HepG2 (cell line): ENCODE measurements around the gene GLIPR1L1. TPM values are rescaled to one million over a fixed set of nuclear protein-coding genes. Genes with fewer than 3 reads are reported as not detected.

ENCODE experiments used
- ATAC-seq: fragments of 200-7000 bp; cut with Tn5 transposase; 3 replicates; pipeline ENCODE4 v1.9.1; 2020; ENCODE audit warnings: mild to moderate bottlenecking, moderate library complexity
- BruUV-seq: library from RNA; stranded (reverse); fragments of 400-500 nt; replicated peaks from 2 replicates; lab custom pipeline; 2021; lab: Mats Ljungman, UMichigan
- CTCF ChIA-PET: fragments of 300-600 bp; formaldehyde crosslinking; extraction: SDS; loops from one replicate; lab custom pipeline; 2021; ENCODE audit warnings: low total read pairs, inconsistent platforms, low intra/inter-chr PET ratio; lab: Yijun Ruan, JAX
- POLR2A ChIA-PET: fragments of 350-600 bp; sonication (Branson Sonifier 250); formaldehyde crosslinking; loops from one replicate; lab custom pipeline; 2020; ENCODE audit warnings: antibody characterized with exemption, inconsistent platforms; lab: Yijun Ruan, JAX
- DNase-seq: peaks from one replicate; pipeline ENCODE4 v3.0.0-alpha.2; 2015; ENCODE audit warnings: low spot score
- FAIRE-seq: peaks from 3 replicates; lab custom pipeline; 2011; peaks lifted over from hg19 to GRCh38; lab: Jason Lieb, UNC
- H2AFZ ChIP-seq: one replicate; pipeline ENCODE4 v1.6.1; 2011; ENCODE audit warnings: low read length, inconsistent platforms
- H3K27ac ChIP-seq: fragments of 300-600 bp; 3 replicates; pipeline ENCODE4 v1.8.0; 2011; ENCODE audit warnings: mixed run types, mild to moderate bottlenecking, mixed read lengths, low read length, inconsistent platforms; ENCODE audit not compliant: insufficient read depth; ENCODE audit errors: extremely low read length
- H3K27me3 ChIP-seq, 2 experiments: fragments of 200-600 bp in 1 of 2; 2 replicates in 1 of 2; 3 replicates in 1 of 2; pipeline versions ENCODE4 v1.6.0 to v1.8.0; 2011; ENCODE audit warnings: low read length in 2 of 2, mild to moderate bottlenecking in 2 of 2, moderate library complexity in 2 of 2, inconsistent platforms in 1 of 2; ENCODE audit not compliant: insufficient read depth in 2 of 2, control insufficient read depth in 1 of 2
- H3K36me3 ChIP-seq, 2 experiments: fragments of 200-600 bp in 1 of 2; replicated peaks in 1 of 2; 2 replicates in 1 of 2; 3 replicates in 1 of 2; pipeline versions ENCODE4 v1.5.1 to v1.8.0; 2011; ENCODE audit warnings: low read length in 2 of 2, inconsistent platforms in 1 of 2; ENCODE audit not compliant: insufficient read depth in 2 of 2, control insufficient read depth in 1 of 2
- H3K4me1 ChIP-seq: 2 replicates; pipeline ENCODE4 v1.5.1; 2012; ENCODE audit warnings: low read length, inconsistent platforms; ENCODE audit not compliant: insufficient read depth
- H3K4me2 ChIP-seq: 2 replicates; pipeline ENCODE4 v1.6.0; 2011; ENCODE audit warnings: low read depth, low read length, inconsistent platforms
- H3K4me3 ChIP-seq, 3 experiments: fragments of 200-600 bp in 1 of 3; sonication (generic), shearing (Covaris generic) in 1 of 3; replicated peaks in 1 of 3; 2 replicates each; pipeline ENCODE4 v1.5.1; 2011 to 2016; ENCODE audit warnings: low read length in 3 of 3, inconsistent platforms in 2 of 3, low read depth in 2 of 3, mild to moderate bottlenecking in 2 of 3, control low read depth in 1 of 3, mixed read lengths in 1 of 3; ENCODE audit not compliant: insufficient read depth in 1 of 3
- H3K79me2 ChIP-seq: one replicate; pipeline ENCODE4 v1.6.1; 2011; ENCODE audit warnings: low read length, inconsistent platforms; ENCODE audit not compliant: insufficient read depth
- H3K9ac ChIP-seq: 2 replicates; pipeline ENCODE4 v1.6.0; 2011; ENCODE audit warnings: mild to moderate bottlenecking, low read depth, low read length, inconsistent platforms; ENCODE audit not compliant: insufficient read depth
- H3K9me3 ChIP-seq: 2 replicates; pipeline ENCODE4 v1.5.1; 2012; ENCODE audit warnings: mild to moderate bottlenecking, low read length
- H4K20me1 ChIP-seq: 2 replicates; pipeline ENCODE4 v1.6.0; 2011; ENCODE audit warnings: inconsistent platforms, mild to moderate bottlenecking, low read length, moderate library complexity; ENCODE audit not compliant: insufficient read depth
- ARHGAP35 ChIP-seq: sonication (generic); formaldehyde crosslinking; IDR thresholded peaks from 2 replicates; pipeline ENCODE4 v1.9.0; 2022; ENCODE audit warnings: mild to moderate bottlenecking, inconsistent platforms, moderate library complexity, missing genetic modification reagents, borderline replicate concordance
- ARNTL ChIP-seq: sonication (generic); formaldehyde crosslinking; IDR thresholded peaks from 2 replicates; pipeline ENCODE4 v1.4.0; 2020; ENCODE audit warnings: mild to moderate bottlenecking, missing genetic modification reagents
- DMTF1 ChIP-seq: sonication (generic); formaldehyde crosslinking; IDR thresholded peaks from 2 replicates; pipeline ENCODE4 v1.4.0; 2020; ENCODE audit warnings: mild to moderate bottlenecking, missing genetic modification reagents
- ETV5 ChIP-seq: IDR thresholded peaks from 2 replicates; pipeline ENCODE4 v1.6.1; 2018; ENCODE audit warnings: missing biosample characterization, missing genetic modification reagents, inconsistent platforms, borderline replicate concordance
- NFAT5 ChIP-seq: sonication (generic); formaldehyde crosslinking; IDR thresholded peaks from 2 replicates; pipeline ENCODE4 v1.4.0; 2020; ENCODE audit warnings: missing genetic modification reagents
- TEAD3 ChIP-seq: optimal IDR thresholded peaks from 2 replicates; pipeline ENCODE3; 2016; ENCODE audit warnings: borderline replicate concordance
- ZNF207 ChIP-seq: fragments of 450-650 bp; IDR thresholded peaks from 2 replicates; pipeline ENCODE4 v1.6.1; 2016; ENCODE audit warnings: antibody characterized with exemption, borderline replicate concordance
- ZNF646 ChIP-seq: sonication (generic); formaldehyde crosslinking; IDR thresholded peaks from 2 replicates; pipeline ENCODE4 v1.9.0; 2021; ENCODE audit warnings: mild to moderate bottlenecking, missing genetic modification reagents
- ZSCAN22 ChIP-seq: sonication (generic); formaldehyde crosslinking; IDR thresholded peaks from 2 replicates; pipeline ENCODE4 v1.4.0; 2020; ENCODE audit warnings: mild to moderate bottlenecking, missing genetic modification reagents
- WGBS: methylation state at CpG from one replicate; pipeline ENCODE4 v1.1.6; 2017; ENCODE audit warnings: low lambda C conversion rate; 5-methylcytosine and 5-hydroxymethylcytosine counted together
- in situ Hi-C: cut with HindIII; loops from 2 replicates; pipeline ENCODE4 v1.10.0; 2017; ENCODE audit warnings: low pct_unique_long_range_greater_than_20kb; ENCODE audit not compliant: extremely low pct_ligation_motif_present
- intact Hi-C: fragments of 100-400 bp; cut with micrococcal nuclease; formaldehyde crosslinking; loops from one replicate; pipeline ENCODE4 v1.10.0; 2022; ENCODE audit not compliant: unreplicated experiment
- polyA plus RNA-seq, 8 experiments: library from polyadenylated mRNA; depleted of rRNA in 3 of 8; stranded (reverse) in 7 of 8; unstranded in 1 of 8; fragments of >200 nt; fragmentation: Illumina TruSeq in 4 of 8; extraction: Trizol in 4 of 8; gene quantifications; 2 replicates each; pipeline versions ENCODE4 v1.2.1 to v1.2.3, GENCODE V29; 2011 to 2016; ENCODE audit warnings: low read depth in 4 of 8, missing spikeins in 1 of 8, mixed read lengths in 1 of 8; ENCODE audit not compliant: insufficient read depth in 1 of 8
- total RNA-seq, 5 experiments: library from RNA; depleted of rRNA; stranded (reverse); fragments of >200 nt; fragmentation: Illumina TruSeq; extraction: Trizol; gene quantifications; 2 replicates each; pipeline ENCODE4 v1.2.3, GENCODE V29; 2016; ENCODE audit warnings: low read depth in 1 of 5

The GLIPR1L1 gene
- total and polyA plus RNA-seq, 2 of the 13 experiments (the other 11 are each of a cell fraction or from before 2014, with no cell fraction given), result not detected

- TF ChIP-seq ZNF646, result no peak
Observed at GRCh38 chr12:75337905-75338304, 3.4 kb downstream of the GLIPR1L1 start (continued).

- no peak overlapping the region for H3K4me2 ChIP-seq
- WGBS, result 7% methylated on average over 4 of the region's 5 CpGs
- TF ChIP-seq NFAT5 (CRISPR knock-in tag) (no peak), ZSCAN22 (CRISPR knock-in tag) (no peak), ZNF207 (no peak), ETV5 (CRISPR knock-in tag) (no peak), ARHGAP35 (CRISPR knock-in tag) (no peak), DMTF1 (CRISPR knock-in tag) (no peak), ARNTL (CRISPR knock-in tag) (no peak), TEAD3 (no peak)
Observed at GRCh38 chr12:75341873-75342272, 7.4 kb downstream of the GLIPR1L1 start.

More at GRCh38 chr12:75341873-75342272, 7.4 kb downstream of the GLIPR1L1 start:
- no peak overlapping the region for H2AFZ ChIP-seq
- no peaks in the 10 kb centered on the region for H3K36me3 ChIP-seq
- intact Hi-C loops, result no loop called here
- BruUV-seq, result no TSS peak
- ChIA-PET POLR2A (no interaction called here), CTCF (no interaction called here)
- in situ Hi-C loops, result no loop called here
- DNase-seq (no peak), FAIRE-seq (no peak), ATAC-seq (no peak)
- H4K20me1 ChIP-seq, result no peaks in the 10 kb centered on the region
- H3K9me3 ChIP-seq, result no peaks in the 10 kb centered on the region
- H3K27ac ChIP-seq, result no peak overlapping the region
- no peaks in the 10 kb centered on the region for H3K4me1 ChIP-seq
- no peak overlapping the region for H3K4me3 ChIP-seq
- no peaks in the 10 kb centered on the region for H3K27me3 ChIP-seq
- H3K9ac ChIP-seq, result no peak overlapping the region
- H3K79me2 ChIP-seq, result no peaks in the 10 kb centered on the region
